K562 (cell line): Measurements from ENCODE around the gene PRELID2.

ENCODE experiments used
- EGR1 ChIP-seq: fragments of 450-650 bp; conservative IDR thresholded peaks from 2 replicates; pipeline ENCODE4 v1.6.1; 2017; ENCODE audit warnings: mild to moderate bottlenecking
- ELK3 ChIP-seq: fragments of 450-650 bp; formaldehyde crosslinking; IDR thresholded peaks from 2 replicates; pipeline ENCODE4 v1.4.0; 2020; ENCODE audit warnings: mild to moderate bottlenecking
- ESRRA ChIP-seq: fragments of 450-650 bp; IDR thresholded peaks from 2 replicates; pipeline ENCODE4 v1.6.1; 2014; ENCODE audit warnings: low read depth, mild to moderate bottlenecking, moderate library complexity, borderline replicate concordance
- EZH2 ChIP-seq: IDR thresholded peaks from 2 replicates; pipeline ENCODE4 v1.6.1; 2012; ENCODE audit warnings: low read depth, mild to moderate bottlenecking, inconsistent platforms, low read length, borderline replicate concordance
- NCOA1 ChIP-seq: fragments of 450-650 bp; IDR thresholded peaks from 2 replicates; pipeline ENCODE4 v1.6.1; 2016; ENCODE audit warnings: low read depth
- NCOA2 ChIP-seq, 2 experiments: fragments of 450-650 bp; IDR thresholded peaks; 2 replicates each; pipeline ENCODE4 v1.6.1; 2018; ENCODE audit warnings: mild to moderate bottlenecking in 2 of 2, moderate library complexity in 1 of 2; ENCODE audit not compliant: partially characterized antibody in 2 of 2
- XRCC4 ChIP-seq: IDR thresholded peaks from one replicate; pipeline ENCODE4 v1.6.1; 2011; ENCODE audit not compliant: insufficient read depth, insufficient read length; ENCODE audit errors: extremely low read depth
- ZC3H4 ChIP-seq: sonication (generic); formaldehyde crosslinking; IDR thresholded peaks from 2 replicates; pipeline ENCODE4 v1.9.0; 2021; ENCODE audit warnings: missing genetic modification reagents, borderline replicate concordance
- ZNF184 ChIP-seq: sonication (generic); formaldehyde crosslinking; IDR thresholded peaks from 2 replicates; pipeline ENCODE4 v1.5.0; 2020; ENCODE audit warnings: missing genetic modification reagents
- TF ChIP-seq, protein P1 (sequence below): fragments of 450-650 bp; formaldehyde crosslinking; IDR thresholded peaks from 2 replicates; pipeline ENCODE4 v1.4.0; 2020; ENCODE audit warnings: mild to moderate bottlenecking, moderate library complexity

GRCh38 chr5:145774442-145774841, 60.7 kb downstream of the PRELID2 start:
- no peak for TF ChIP-seq ESRRA
- TF ChIP-seq, protein P1, sequence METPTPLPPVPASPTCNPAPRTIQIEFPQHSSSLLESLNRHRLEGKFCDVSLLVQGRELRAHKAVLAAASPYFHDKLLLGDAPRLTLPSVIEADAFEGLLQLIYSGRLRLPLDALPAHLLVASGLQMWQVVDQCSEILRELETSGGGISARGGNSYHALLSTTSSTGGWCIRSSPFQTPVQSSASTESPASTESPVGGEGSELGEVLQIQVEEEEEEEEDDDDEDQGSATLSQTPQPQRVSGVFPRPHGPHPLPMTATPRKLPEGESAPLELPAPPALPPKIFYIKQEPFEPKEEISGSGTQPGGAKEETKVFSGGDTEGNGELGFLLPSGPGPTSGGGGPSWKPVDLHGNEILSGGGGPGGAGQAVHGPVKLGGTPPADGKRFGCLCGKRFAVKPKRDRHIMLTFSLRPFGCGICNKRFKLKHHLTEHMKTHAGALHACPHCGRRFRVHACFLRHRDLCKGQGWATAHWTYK (CRISPR knock-in tag) = no peak
- no peak for TF ChIP-seq ZNF184 (CRISPR knock-in tag)
- no peak for TF ChIP-seq NCOA1
- TF ChIP-seq EZH2 = no peak
- no peak for TF ChIP-seq ELK3 (CRISPR knock-in tag)
- TF ChIP-seq XRCC4 = no peak
- no peak for TF ChIP-seq ZC3H4 (CRISPR knock-in tag)
- TF ChIP-seq EGR1 = no peak
- no peak for TF ChIP-seq NCOA2 (IDR thresholded peaks at IDR 0.05; ENCODE audit: partially characterized antibody in 2 of 2)
